GM21515 (cell line): ENCODE measurements around the gene AKAP8L.

ENCODE experiments used
- ATAC-seq: cut with Tn5 transposase; IDR thresholded peaks from one replicate; pipeline ENCODE4 v1.9.1; 2021; ENCODE audit not compliant: unreplicated experiment

AKAP8L gene

DNA sequence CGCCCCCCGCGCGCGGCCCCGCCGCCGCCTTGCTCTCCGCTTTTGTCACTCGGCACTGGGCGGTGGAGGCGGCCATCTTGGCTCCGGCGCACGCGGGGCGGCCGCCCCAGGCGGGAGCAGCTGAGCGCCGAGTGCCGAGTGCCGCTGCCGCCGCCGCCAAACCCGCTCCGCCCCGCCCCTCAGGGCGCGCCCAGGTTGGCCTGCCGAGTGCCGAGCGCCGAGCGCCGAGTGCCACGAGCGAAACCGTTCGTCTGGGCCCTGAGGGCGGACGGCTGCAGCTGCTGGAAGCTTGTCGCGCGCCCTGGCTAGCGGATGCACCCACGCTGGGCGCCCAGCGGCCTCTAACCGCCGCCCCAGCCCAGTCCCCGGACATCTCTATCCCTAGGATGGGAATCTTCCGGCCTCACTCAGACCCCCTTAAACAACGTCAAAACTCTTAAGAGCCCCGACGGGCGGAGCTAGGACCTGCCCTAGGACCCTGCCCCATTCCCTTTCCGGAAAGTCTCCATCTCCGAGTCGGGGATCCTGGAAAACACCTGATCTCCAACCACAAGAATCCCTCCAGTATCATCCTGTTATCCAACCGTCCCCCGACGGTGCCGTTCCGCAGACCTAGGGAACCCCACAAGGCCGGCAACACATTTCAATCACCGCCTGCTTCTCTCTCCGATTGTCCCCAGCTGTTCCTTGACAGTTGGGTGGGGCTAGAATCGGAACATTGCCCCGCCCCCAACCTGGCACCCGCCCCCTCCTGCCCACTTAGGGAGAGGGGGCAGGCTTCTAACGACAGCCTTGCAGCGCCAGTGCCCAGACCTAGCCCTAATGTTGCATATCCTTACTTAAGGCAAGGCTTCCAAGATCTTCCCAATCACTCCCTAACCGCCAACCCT lies 14.1 kb upstream of the AKAP8L start:
- ATAC-seq, result peak; percentile 78

DNA sequence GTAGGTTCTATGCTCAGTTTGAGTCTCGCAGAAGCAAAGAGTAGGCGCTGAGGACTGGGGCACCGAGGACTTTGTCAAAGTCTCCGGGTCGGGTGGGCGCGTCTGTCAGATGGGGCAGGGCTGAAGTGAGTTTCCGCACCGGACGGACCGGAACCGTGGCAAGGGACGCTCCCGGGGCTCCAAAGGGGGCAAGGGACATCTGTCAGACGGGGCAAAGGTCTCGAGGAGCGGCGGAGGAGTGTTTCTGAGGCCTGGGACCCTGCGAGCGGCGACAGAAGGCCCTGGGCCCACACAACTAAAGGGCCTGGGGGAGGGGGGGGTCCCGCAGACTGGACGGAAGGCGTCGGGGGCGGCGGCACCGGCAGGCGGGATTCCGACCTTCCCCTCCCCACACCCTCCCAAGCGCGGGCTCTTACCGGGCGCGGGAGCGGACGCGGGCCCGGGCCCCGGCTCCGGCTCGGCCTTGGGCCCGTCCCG lies 13.3 kb upstream of the AKAP8L start:
- no peak for ATAC-seq

DNA sequence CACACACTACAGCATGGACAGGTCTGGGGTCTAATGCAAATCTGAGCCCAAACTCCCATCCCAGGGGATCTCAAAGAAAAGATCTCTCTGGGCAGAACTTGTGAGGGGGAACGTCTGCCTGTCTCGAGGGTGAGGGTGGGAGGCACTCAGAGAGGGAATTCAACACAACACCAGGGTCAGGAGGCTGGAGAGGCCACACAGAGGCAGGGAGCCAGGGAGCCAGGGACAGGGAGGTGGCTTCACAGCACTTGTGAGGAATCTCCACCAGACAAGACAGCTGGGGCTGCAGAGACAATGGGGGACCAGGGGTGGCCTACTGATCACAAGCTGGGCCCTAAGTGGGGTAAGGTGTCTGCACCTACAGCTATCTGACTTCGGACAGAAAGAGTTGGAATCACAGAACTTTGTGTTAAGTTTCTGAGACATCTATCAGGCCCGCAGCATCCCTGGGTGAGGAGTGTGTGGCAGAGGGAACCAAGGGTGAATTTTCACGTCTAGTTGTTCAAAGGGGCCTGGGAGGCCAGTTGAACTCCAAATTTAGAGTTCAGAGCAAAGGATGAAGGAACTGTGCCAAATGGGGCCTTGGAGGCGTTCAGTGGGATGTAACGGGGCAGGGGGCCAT lies 12.7 kb upstream of the AKAP8L start:
- ATAC-seq, result no peak

DNA sequence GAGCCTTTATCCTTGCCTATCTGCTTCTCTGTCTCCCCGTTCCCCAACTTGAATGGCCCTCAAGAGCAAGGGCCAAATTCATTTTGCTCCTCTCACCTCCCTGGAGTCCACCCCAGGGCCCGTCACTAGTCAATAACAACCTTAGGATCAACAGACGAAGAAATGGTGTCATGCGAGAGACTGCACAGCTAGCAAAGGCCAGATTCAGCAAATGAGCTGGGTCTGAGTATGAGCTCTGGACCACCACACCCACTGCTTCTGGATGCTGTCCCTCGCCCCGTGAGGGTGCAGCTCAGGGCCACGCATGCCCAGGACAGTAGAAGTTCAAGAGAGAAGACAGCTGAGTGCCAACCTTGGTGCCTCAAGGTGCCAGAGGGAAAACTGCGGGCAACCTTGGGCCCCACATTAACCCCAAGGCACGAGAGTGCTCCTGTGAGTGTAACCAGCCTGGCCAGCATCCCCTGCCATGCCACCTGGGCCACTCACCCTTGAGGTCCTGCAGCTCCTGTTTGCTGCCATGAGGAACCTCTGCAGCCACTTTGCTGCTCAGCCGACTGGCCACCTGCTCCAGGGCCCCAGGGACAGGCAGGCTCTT lies 11.8 kb upstream of the AKAP8L start:
- ATAC-seq, result no peak

DNA sequence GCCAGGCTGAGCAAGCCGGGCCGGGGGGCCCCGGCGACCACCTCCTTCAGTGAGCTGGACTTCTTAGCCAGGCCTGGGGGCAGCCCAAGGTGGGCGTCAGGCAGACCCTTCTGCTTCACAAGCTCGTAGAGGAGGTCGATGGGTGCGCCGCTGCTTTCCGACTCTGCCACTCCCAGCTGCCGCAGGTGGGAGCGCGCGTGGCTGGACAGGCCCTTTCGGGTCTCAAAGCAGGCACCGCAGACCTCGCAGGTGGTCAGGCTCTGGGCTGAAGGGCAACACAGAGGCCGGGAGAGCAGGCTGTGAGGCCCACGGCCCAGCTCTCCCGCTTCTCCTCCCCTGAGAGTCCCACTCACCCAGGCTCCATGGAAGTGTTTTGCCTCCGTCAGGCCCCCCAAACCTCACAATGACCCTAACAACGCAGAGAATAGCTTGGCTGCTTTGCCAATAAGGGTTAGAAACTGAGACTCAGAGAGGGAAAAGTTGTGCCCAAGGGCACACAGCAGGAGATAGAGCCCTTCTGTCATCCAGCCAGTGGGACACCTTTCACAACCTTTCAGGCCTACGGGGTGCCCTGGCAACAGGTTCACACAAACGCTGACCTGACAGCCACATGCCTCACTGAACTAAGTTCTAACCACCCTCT lies 11.2 kb upstream of the AKAP8L start:
- ATAC-seq, result no peak

DNA sequence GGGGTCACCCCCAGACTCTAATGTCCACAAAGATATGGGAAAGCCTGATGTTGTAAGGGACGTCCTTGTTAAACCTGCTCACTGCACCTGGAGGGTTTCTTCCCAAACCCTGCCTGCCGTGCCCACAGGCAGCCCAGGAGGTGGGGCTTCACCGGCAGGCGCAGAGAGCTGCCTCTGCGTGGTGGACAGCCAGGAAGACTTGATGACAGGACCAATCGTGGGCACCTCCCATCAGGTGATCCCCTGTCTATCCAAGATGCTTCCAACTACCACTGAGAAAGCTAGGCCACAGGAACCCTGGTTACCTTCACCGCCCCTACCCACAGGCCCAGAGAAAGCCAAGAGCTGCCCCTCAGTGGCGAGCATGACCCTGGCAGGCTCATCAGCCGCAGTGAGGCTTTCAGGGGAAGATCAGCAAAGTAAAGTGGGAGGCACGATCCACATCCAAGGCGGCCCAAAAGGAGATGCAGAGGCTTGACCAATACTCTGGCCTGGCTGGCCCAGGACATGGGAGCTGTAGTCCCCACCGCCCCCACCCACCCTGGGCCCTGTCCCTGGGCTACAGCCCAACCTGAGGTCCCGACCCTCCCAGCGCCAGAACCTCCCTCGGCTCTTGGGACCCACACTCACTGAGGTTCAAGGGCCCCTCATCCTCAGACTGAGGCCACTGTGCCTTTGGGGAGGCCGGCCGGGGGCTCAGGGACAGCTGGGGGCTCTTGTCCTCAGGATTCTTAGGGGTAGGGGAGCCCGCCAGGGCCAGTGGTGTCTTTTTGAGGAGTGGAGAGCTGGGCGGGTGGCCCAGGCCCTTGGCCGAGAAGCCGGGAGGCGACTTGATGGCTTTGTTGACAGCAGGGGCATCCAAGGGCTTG lies 10.4 kb upstream of the AKAP8L start:
- ATAC-seq, result no peak

DNA sequence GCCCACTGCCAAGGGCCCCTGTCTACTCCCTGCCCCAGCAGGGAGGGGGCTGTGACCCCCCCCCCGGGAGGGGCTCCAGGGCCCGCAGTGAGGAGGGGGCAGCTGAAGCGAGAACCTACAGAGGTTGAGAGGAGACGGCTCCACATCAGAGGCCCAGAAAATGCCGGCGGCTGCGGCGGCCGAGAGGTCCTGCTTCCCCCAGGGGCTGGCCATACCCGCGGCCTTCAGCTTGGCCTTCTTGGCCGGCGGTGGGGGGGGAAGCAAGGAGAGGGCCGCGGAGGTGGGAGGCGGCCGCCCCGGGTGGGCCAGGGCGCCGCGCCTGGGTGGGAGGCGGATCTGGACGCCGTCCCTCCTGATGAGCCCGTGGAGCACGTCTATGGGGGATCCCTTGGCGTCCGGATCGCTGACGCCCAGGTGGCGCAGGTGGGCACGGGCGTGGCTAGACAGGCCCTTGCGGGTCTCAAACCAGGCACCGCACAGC lies 9.2 kb upstream of the AKAP8L start:
- no peak for ATAC-seq

DNA sequence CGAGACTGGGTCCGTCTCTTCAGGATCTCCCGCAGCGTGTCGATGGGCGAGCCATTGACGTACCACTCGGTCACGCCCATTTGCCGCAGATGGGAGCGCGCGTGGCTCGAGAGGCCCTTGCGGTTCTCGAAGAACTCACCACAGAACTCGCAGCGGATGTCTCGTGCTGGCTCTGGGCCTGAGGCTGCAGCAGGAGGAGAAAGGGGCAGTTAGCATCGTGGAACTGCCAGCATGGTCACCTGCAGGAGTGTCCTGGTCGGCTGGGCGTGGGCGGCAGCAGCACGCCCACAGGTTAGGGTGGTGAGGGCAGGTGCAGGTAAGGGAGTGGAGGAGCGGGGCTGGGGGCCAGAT lies 8.5 kb upstream of the AKAP8L start:
- no peak for ATAC-seq

DNA sequence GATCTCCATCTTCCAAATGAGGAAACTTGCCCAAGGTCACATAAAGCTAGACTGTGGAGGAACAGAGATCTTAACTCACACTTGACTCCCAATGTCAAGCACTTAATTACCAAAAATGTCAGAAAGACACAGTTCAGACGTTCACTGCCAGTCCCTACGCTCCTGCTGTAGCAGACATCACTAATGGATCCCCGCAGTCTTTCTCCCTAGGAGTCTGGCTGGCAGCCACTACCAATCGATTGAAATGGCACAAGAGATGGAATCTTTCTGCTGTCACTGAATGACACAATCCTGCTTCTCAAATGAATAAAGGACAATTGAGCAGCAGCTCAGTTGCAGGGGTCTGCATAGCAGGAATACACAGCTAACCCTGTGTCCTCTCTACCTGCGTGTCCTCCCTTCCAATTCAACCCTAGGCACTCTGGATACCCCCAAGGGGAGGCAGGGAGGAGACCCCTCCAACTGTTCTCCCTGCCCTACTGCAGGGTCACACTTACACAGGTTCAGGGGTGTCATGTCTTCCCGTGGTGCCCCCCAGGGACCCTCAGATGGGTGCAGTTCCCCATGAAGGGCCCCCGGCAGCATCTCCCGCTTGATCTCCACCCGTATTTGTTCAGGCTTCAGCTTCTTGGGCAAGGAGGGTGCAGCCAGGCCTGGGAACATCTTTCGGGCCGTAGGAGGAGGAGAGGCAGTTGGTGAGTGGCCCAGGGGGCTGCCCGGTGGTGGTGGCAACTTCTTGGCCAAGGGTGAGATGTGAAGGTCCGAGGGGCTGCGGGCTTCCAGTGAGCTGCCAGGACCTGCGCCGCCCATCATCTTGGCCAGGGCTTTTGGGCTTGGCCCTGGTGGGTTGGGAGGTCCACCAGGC lies 7.9 kb upstream of the AKAP8L start:
- no peak for ATAC-seq

DNA sequence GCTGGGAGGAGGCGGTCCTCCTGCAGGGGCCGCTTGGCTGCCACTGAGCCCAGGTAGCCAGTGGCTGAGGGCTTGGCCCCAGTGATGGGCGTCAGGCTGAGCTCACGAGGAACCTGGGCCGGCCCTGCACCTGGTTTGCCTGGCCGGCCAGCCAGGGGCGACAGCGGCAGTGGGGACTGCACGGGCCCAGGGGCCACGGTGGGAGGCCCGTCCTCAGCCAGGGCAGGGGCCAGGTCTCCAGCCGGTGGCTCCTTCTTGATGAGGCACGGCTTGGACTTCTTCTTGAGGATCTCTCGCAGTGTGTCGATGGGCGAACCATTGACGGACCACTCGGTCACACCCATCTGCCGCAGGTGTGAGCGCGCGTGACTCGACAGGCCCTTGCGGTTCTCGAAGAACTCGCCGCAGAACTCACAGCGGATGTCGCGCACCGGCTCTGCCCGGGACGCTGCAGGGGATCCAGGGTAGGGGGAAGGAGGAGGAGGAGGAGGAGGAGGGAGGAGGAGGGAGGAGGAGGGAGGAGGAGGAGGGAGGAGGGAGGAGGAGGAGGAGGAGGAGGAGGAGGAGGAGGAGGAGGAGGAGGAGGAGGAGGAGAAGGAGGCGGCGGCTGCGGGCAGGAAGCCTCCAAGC lies 6.6 kb upstream of the AKAP8L start:
- no peak for ATAC-seq

DNA sequence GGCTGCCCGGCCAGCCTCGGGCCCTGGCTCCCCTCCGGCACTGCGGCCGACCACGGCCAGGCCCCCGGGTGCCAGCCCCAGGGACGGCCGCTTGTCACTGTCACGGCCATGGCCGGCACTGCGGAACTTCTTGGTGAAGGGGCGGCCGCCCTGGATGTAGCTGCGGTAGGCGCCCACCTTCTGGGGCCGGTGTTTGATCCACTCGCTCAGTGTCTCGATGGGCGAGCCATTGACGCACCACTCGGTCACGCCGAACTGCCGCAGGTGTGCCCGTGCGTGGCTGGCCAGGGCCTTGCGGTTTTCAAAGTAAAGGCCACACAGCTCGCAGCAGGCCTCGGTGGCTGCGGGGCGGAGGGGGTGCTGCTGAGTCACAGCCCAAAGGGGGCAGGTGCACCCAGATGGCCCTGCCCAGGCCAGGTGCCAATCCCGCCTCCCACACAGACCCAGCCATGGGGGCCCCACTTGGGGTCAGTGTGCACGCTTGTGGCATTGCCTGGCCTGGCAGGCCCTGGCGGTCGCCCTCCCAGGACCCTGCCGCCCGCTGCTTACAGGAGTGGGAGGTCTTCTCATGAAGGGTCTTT lies 6.0 kb upstream of the AKAP8L start:
- no peak for ATAC-seq

DNA sequence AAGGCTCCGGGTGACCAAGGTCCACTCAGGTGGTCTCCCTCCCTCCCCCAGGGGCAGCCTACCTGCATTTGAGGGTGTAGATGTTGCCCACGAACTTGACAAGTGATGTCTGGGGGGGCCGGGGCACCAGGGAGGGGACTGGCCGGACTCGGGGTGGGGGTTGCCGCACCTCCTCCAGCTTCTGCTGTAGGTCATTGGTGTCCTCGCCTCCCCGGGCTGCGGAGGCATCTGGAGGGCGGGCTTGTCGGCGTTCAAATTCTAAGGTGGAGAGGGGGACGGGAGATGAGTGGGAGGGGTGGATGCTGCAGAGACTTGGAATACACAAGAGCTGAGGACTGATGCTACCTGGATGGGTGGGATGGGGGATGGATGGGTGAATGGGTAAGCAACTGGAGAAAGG lies 5.3 kb upstream of the AKAP8L start:
- no peak for ATAC-seq

DNA sequence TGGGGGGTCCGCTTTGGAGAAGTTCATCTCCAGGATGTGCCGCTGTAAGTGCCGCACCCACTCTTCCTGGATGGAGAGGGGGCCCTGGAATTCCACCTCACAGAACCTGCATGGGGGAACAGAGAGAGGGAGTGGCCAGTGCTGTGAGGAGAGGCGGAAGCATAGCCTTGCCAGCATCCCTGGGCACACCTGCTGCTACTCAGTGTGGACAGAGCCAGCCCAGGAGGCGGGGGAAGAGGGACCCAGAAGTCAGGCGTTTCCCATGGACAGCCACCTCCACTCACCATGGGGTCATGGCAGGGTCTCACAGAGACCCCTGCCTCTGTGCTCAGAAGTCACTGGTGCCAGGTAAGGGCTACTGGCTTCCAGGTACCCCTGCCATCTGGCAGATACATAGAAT lies 4.3 kb upstream of the AKAP8L start:
- ATAC-seq, result no peak

DNA sequence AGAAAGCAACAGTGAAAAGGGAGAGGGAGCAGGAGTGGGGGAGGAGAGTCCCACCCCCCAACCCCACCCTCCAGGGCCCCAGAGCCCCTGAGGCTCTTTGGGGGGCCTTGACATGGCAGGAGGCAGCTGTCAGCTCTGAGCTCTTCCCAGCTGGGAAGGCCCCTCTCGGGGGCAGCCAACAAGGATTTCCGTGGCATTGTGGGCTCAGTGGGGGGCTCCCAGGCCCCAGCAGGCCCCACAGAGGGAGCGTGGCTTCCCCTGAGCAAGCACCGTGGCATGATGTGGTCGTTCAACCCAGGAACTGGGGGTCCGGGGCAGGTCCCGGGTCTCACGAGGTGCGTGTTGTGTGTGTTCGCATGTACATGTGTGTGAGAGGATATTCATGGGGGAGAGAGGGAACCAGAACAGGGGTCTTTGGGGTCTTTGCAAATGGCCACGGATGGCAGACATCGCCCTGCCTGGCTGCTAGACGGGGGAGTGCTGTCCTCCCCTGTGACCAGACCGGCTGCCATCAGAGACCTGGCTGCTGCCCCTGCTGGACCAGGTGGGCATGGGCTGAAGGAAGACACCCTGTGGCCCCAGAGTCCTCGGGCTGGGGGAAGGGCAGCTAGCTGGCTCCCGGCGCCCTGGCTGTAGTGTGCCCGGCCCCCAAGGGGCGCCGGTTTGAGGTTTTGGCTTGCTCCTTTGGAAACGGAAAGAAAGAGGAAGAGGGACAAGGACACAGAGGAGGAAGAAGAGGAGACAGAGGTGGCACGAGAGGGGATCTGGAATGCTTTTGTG lies 3.7 kb upstream of the AKAP8L start:
- ATAC-seq, result no peak

DNA sequence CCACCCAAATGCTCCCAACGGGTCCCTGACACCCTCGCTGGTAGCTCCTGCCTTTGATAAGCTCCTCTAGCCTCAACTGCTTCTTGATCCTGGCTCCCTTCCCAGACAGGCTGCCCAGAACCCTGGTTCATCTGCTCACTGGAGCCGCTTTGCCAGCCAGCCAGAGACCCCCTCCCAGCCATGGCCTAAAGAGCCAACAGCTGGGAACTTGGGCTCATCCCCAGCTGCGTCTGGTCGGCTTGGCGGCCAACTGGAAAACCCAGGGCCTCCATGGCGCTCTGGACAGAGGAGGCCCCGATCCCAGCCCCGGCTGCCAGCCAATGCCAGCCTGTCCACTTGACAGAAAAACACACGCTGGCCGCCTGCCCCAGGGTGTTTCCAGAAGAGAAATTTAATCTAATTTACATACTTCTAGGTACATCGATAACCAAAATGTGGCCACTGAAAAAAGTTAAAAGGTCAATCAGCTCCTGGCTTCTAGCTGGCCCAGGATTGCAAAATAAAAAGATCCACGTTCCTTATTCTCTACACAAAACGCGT lies 3.0 kb upstream of the AKAP8L start:
- ATAC-seq, result no peak

DNA sequence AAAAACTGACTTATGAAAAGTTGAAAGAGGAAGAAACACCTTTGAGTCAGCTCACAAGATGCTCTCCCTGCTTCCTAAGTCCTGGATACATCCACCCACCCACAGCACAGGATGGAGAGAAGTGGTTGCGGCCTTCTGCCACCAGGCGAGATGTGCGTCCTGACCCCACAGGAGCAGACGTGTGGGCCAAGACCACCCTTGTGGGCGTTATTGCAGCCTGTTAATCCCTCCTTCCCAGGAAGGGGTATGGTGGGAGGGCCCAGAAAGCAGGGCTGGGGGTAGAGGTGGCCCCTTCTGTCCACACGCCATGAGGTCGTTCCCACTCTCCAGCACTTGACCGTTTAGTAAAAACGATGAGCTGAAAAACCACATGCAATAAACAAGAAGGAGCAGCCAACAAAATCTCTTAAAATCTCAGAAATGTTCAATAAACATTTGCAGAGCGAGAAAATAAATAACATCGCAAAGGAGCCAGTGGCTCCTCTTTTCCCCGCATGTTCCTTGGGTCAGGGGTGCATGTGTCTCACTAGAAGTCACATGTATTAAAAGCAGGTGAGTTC lies 2.4 kb upstream of the AKAP8L start:
- ATAC-seq, result no peak

DNA sequence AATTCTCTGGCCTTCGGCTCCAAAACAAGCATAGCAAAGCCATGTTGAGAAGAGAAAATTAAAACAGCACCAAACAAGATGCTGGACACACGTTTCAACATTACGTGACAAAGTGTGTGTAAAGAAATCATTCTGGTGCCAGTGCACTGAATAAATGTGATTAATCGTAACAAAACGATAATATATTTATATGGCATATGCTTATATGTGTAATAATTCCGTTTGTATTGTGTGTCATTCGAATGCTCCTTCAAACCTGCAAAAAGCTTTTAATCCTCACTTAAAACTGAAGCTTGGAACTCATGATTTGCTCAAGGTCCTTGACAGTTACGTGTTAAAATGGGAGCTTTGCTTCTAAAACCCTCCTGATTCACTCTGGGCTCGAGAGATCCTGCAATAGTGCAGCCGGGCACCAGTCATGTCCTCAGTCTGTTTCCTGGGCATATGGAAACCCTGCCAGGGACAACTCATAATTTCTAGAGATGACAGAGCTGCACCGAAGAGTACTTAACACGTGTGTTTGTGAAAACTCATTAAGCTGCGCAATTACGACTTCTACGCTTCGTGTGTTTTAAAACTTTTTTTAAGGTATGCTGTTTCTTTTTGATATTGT lies 731 bp upstream of the AKAP8L start:
- ATAC-seq, result no peak
